Measurements from ENCODE around the gene HOXA3.

HOXA3 gene

GRCh38 chr7:27175626-27176523 is 23.5 kb upstream of the HOXA3 start:
- in situ Hi-C loops (cut with HindIII; ENCODE audit: low pct_ligation_motif_present, low sequenced_read_pairs) = no loop called here
- no peaks in the 10 kb centered on the region for H3K36me3 ChIP-seq (replicated peaks)
- no peak overlapping the region for H3K27ac ChIP-seq
- no peak overlapping the region for H3K4me3 ChIP-seq (ENCODE audit: low read depth, low read length)
- DNase-seq = no peak
- peaks cover 96% of the 10 kb centered on the region for H3K27me3 ChIP-seq (replicated peaks)
- no peak for TF ChIP-seq CTCF (IDR thresholded peaks at IDR 0.05; ENCODE audit: low read depth, low read length, missing control alignments)

GRCh38 chr7:27174874-27175625 is 22.7 kb upstream of the HOXA3 start:
- no peak overlapping the region for H3K27ac ChIP-seq
- in situ Hi-C loops (cut with HindIII; ENCODE audit: low pct_ligation_motif_present, low sequenced_read_pairs) = no loop called here
- no peaks in the 10 kb centered on the region for H3K36me3 ChIP-seq (replicated peaks)
- TF ChIP-seq CTCF (IDR thresholded peaks at IDR 0.05; ENCODE audit: low read depth, low read length, missing control alignments) = no peak
- peaks cover 96% of the 10 kb centered on the region for H3K27me3 ChIP-seq (replicated peaks)
- no peak for DNase-seq
- no peak overlapping the region for H3K4me3 ChIP-seq (ENCODE audit: low read depth, low read length)

- peaks cover 96% of the 10 kb centered on the region for H3K27me3 ChIP-seq (replicated peaks)
- no peak for TF ChIP-seq CTCF (IDR thresholded peaks at IDR 0.05; ENCODE audit: low read depth, low read length, missing control alignments)
Measured at GRCh38 chr7:27173956-27174873, 21.8 kb upstream of the HOXA3 start, which contains the start of gene HOXA10. TSS of gene HOXA10 (minus strand) at chr7:27174320. CDS start at chr7:27174306, 14 bp downstream.

GRCh38 chr7:27173511-27173955 is 21.1 kb upstream of the HOXA3 start:
- Histone ChIP-seq H3K36me3 (replicated peaks) (no peaks in the 10 kb centered on the region), H3K4me3 (ENCODE audit: low read depth, low read length) (no peak overlapping the region), H3K27ac (no peak overlapping the region), H3K27me3 (replicated peaks) (peaks cover 97% of the 10 kb centered on the region)
- DNase-seq = no peak
- TF ChIP-seq CTCF (IDR thresholded peaks at IDR 0.05; ENCODE audit: low read depth, low read length, missing control alignments) = no peak
- in situ Hi-C loops (cut with HindIII; ENCODE audit: low pct_ligation_motif_present, low sequenced_read_pairs) = no loop called here

More at GRCh38 chr7:27173956-27174873, 21.8 kb upstream of the HOXA3 start, which contains the start of gene HOXA10:
- in situ Hi-C loops (cut with HindIII; ENCODE audit: low pct_ligation_motif_present, low sequenced_read_pairs) = no loop called here
- Histone ChIP-seq H3K36me3 (replicated peaks) (no peaks in the 10 kb centered on the region), H3K4me3 (ENCODE audit: low read depth, low read length) (no peak within 1 kb of the TSS), H3K27ac (no peak within 1 kb of the TSS)
- no peak for DNase-seq

- TF ChIP-seq CTCF (IDR thresholded peaks at IDR 0.05; ENCODE audit: low read depth, low read length, missing control alignments) = no peak
- in situ Hi-C loops (cut with HindIII; ENCODE audit: low pct_ligation_motif_present, low sequenced_read_pairs) = no loop called here
- Histone ChIP-seq H3K27me3 (replicated peaks) (peaks cover 98% of the 10 kb centered on the region), H3K4me3 (ENCODE audit: low read depth, low read length) (no peak overlapping the region), H3K36me3 (replicated peaks) (no peaks in the 10 kb centered on the region), H3K27ac (no peak overlapping the region)
- no peak for DNase-seq
Measured at GRCh38 chr7:27172823-27173510, 20.6 kb upstream of the HOXA3 start.
